Measurements from ENCODE around the gene VANGL2.
"Not testable (repeated sequence)": the region's sequence is repeated elsewhere in the genome, so short reads cannot be mapped to it uniquely, and the experiment has no call there.

The VANGL2 gene

DNA sequence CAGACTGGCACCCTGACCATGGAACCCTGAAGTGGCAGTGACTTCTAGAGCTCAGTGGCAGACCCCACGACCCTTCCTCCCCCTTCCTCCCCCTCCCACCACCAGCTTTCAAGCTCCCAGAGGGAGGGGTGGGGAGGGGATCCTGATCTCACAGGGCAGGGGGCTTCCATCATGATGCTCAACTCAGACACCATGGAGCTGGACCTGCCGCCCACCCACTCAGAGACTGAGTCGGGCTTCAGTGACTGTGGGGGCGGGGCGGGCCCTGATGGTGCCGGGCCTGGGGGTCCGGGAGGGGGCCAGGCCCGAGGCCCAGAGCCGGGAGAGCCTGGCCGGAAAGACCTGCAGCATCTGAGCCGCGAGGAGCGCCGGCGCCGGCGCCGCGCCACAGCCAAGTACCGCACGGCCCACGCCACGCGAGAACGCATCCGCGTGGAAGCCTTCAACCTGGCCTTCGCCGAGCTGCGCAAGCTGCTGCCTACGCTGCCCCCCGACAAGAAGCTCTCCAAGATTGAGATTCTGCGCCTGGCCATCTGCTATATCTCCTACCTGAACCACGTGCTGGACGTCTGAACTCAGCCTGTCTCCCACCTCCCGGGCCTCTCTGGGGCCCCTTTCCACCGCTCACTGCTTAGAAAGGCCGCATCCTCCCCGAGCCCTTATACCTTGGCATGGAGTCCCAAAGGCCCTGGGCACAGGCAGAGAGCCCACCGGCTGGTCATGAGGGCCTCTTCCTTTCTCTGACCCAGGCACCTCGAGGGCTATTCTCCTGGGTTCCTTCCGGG is 29.6 kb upstream of the VANGL2 start:
- DNase-seq (ENCODE audit: low spot score) = no peak

DNA sequence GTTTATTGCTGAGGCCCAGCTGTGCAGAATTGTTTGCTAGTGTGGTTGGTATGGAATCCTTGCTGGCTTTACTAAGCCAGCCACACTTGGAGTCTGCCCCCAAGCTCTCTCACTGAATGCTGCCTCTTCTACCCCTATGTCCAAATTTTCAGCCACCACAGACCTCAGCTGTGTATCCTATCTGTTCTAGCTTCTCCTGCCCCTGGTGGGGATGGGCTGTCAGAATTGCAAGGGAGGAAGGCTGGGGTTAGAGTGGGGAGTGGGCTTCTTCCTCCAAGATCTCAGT is 29.1 kb upstream of the VANGL2 start:
- no peak for DNase-seq (ENCODE audit: low spot score)

DNA sequence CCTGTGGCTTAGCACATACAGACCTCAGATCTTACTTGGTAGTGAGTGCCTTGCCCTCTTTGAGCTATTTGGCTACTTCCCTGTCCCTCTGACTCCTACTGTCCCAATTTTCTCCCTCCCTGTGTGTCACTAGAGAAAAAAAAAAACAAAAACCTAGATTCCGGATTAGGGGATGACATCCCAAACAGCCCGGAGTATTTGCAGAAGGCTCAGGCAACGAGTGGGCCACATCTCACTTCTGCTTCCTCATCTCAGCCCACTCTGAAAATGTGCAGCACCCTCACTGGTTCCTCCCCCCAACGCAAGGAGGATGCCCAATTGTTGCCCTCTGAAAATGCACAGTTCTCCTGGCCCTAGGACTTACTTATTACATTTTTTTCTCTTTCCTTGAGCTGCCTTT is 28.6 kb upstream of the VANGL2 start:
- DNase-seq (ENCODE audit: low spot score) = no peak

DNA sequence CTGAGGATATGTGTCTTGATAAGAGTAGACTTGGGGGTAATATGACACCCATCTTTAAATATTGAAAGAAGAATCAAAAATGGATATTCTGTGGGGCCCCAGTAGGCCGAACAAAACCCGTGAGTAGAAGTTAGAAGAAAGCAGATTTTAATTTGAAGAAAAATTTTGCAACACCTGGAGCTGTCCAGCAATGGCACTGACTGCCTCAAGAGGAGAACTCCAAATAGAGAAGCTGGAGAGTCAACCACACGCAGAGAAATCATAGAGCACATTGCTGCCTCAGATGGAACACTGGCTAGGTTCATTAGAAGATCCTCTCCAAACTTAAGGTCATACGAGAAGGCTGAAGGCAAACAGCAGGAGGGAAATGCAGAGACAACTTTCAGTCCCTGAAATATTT is 26.7 kb upstream of the VANGL2 start:
- no peak for DNase-seq (ENCODE audit: low spot score)

DNA sequence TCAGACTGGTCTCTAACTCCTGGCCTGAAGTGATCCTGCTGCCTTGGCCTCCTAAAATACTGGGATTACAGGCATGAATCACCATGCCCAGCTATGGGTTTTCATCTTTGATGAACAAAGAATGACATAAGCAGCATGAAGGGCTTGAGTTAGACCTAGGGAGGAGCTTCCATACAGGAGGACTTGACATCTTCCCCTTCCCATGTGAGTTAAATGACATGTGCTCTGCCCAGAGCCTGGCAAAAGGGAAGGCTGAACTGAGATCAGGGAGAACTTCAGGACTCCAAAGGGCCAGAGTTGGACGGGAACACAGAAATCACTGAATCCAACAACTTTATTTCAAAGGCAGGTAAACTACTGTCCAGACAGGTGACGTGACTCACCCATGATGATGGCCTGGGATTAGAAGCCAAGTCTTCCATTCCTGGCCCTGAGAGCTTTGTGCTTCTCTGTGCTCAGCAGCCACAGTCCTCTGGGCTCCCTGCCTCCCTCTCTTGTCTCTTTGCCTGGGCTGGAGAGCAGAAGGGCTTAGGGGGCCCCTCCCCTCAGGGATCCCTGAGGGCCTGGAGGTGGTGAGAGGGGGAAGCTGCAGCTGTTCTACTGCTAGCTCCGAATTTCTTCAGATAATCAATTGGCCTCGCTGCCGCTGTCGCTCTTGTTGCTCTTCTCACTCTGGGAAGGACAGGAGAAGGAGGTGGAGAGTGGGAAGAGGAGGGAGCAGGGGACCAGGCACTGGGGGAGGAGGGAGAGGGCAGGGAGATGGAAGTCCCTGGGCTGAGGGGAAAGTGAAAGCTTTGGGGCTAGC is 25.9 kb upstream of the VANGL2 start:
- no peak for DNase-seq (ENCODE audit: low spot score)

DNA sequence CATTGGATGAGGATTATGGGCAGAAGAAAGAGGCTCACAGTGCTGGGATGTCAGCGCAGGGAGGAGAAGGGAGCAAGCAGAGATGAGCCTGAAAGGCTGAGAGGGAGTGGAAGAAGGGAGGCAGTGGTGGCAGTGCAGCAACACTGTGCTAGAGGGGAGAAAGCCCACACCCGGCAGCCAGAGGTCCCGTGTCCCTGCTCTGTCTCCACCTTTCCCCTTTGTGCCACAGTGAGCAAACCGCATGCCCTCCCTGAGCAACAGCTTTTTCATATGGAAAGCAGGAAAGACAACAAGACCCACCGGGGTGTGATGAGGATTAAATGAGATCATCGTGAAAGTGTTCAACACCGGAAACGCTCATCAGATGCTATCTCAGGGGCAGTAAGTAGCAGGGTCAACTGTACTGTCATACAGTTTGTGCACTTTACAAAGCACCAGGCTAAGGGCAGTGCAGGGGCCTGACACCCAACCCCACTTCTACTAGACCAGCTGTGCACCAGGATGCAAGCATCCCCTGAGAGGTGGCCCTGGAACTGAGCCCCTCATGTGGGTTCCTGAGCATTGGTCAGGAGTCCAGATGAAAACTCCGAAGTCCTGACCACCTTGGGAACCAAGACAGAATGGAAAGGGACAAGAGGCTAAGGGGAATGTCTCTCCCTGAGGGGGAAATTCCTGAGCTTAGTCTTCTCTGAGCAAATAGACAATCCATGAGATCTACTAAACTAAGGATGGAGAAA is 24.4 kb upstream of the VANGL2 start:
- no peak for DNase-seq (ENCODE audit: low spot score)

DNA sequence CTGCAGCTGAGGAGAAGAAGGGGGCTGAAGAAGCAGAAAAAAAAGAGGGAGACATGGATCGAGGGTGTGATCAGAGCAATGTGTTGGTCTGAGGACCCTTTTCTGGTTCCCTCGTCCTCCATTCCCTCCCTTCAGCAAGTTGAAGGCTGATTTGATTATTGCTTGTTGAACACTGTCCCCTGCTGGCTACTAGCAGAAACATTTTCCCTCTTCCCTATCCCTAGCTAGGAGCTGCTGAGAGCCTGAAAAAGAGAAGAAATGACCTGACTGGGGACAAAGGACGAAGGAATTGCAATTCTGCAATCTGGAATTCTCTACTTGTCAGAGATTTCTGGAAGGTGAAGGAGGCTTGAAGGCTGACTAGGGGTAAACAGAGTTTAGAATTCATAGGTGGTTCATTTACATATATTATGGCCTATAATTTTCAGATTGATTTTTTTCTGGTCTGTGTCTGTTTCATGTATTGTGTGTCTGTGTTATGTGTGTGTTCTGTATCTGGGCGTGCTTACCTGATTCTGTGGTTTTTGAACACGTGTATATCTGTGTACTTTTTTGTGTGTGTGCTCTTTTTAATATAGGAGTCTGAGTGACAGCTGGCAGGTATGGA is 23.7 kb upstream of the VANGL2 start:
- DNase-seq (ENCODE audit: low spot score) = peak; percentile 86

DNA sequence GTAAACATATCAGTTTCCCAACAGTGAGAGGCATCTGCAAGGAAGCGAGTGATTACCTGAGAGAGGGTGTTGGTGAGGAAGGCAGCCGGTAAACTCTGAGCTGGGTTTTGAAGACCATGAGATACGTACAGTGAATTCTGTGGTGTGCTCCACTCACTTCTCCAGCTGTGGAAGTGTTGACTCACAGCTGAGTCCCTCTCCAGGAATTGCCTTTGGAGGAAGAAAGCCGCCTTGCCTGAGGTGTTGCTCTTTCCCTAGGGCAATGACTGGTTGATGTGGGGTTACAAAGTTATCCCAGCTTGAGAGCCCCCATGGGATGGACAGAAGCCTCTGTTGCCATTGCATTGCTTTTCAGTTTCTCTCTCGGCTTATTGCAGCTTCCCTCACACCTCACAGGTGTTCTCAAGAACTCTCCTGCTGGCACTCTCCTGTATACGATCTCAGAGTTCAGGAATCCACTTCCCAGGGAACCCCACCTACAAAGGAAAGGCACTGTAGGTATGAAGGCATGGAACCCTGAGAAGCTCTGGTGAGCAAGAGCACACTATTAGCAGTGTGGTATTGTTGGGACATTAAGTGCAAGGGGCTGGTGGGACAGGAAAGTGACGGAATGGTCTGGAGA is 22.7 kb upstream of the VANGL2 start:
- no peak for DNase-seq (ENCODE audit: low spot score)

DNA sequence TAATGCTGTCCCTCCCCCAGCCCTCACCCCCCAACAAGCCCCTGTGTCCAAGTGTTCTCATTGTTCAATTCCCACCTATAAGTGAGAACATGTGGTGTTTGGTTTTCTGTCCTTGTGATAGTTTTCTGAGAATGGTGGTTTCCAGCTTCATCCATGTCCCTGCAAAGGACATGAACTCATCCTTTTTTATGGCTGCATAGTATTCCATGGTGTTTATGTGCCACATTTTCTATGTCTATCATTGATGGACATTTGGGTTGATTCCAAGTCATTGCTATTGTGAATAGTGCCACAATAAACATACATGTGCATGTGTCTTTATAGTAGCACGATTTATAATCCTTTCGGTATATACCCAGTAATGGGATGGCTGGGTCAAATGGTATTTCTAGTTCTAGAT is 15.6 kb upstream of the VANGL2 start:
- DNase-seq (ENCODE audit: low spot score) = not testable (repeated sequence)

DNA sequence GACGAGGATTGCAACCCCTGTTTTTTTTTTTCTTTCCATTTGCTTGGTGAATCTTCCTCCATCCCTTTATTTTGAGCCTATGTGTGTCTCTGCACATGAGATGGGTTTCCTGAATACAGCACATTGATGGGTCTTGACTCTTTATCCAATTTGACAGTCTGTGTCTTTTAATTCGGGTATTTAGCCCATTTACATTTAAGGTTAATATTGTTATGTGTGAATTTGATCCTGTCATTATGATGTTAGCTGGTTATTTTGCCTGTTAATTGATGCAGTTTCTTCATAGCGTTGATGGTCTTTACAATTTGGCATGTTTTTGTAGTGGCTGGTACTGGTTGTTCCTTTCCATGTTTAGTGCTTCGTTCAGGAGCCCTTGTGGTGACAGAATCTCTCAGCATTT is 12.0 kb upstream of the VANGL2 start:
- DNase-seq (ENCODE audit: low spot score) = not testable (repeated sequence)

DNA sequence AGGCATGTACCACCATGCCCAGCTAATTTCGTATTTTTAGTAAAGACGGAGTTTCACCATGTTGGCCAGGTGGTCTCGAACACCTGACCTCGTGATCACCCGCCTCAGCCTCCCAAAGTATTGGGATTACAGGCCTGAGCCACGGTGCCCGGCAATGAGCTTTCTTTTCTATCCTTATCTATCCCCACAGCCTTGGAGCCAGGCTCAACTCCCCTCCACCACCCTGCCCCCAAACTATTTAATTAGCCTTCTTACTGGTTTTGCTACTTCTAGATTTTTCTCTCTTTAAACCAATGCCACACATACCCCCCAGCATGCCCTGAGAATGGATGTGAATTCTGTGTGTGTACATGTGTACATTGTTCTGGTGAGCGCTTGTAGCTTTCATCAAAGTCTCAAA is 5.7 kb upstream of the VANGL2 start:
- DNase-seq (ENCODE audit: low spot score) = no peak

DNA sequence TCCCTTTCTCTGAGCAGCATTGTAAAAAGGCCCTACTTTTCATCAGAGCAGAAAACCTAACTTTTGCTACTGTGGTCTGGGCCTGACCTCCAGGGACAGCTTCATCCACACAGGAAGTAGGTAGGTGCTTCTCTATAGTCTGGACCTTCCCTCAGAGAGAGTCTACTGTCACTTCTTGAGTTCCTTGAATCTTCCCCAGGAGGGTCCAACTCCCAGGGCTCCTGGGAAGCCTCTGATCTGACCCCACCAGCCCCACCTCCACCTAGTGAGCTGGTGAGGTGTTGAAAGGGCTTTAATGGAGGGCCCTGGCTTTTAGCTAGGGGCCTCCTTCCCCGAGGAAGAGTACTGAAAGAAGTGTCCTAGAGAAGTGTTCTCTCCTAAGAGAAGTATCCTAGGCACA is 2.7 kb upstream of the VANGL2 start:
- DNase-seq (ENCODE audit: low spot score) = no peak

DNA sequence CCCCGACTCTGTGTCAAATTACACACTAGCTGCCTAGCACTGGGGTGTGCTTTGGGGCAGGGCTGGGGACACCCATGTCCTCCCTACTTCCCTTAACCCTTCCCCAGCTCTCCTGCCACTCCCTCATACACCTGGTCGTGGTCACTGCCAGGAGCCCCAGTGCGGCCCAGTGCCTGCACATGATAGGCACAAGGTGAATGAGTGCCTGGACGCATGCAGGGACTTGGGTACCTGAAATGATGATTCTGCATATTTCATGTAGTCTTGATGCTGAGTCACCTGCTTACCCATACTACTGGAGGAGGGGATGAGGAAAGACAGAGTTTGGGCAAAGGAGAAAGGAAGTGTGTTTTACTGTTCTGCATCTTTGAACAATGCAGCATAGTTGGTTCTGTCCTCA is 1.5 kb upstream of the VANGL2 start:
- no peak for DNase-seq (ENCODE audit: low spot score)

DNA sequence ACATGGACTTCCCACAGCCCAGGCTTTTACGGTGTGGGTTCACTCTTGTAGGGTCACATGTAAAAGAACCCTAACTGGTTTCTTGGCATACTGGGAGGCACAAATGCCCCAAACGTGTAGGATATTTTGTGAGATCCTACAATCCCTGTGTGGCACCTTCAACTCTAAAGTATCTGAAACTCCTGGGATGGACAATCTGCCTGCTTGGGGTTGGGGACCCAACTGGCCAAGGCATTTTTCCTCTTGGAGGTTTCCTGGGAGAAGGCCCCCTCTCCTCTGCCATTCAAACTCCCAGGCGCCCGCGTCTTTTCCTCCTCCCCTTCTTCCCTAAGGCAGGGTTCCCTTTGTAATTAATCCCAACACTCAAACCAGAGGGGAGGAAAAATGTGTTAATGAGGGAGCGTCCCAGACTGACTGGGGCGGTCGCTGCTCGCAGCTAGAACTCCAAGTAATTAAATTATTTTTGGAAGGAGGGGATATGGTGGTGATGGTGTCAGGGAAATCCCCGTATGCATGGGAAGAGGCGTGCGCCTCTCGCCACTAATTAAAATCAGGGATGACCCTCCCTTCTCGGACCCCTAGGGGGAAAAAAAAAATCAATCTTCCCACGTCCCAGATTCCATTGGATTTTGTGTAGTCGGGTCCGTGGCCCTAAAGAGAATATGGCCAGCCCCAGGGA is 681 bp upstream of the VANGL2 start:
- no peak for DNase-seq (ENCODE audit: low spot score)

DNA sequence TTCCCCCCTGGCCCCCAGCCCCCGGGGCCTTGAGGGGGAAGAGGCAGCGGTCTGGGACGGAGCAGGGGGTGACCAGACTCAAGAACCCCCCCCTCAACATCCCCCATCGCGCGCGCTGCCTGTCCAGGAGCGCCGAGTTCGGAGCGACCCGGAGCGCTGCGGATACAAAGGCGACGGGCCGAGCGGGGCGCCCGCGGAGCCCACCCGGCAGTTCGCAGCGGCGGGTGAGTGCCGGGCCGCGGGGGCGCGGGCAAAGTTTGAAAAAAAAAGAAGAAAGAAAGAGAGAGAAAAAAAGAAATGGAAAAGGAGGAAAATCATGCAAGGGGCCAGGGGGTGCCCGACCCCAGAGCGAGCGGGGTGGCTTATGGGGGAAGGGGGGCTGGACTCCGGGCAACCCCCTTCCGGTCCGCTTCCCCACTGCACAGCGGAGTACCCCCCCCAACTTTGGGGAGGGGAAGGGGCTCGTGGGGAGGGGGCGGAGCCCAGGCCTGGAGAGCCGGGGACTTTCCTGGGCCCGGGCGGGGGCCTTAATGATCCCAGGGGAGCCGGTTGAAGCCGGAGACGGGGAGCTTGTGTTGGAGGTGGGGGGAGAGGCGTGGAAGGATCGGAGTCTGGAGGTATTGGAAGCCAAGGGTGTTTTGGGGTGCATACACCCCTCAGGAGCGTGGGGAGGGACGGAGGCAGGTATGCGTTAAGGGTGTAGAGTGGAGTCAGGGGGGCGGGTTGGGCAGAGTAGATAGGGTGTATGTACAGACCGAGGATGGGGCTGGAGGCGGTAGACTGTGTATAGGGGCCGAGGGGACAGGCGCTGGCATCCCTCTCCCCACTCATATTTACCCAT is 502 bp downstream of the VANGL2 start:
- DNase-seq (ENCODE audit: low spot score) = no peak

DNA sequence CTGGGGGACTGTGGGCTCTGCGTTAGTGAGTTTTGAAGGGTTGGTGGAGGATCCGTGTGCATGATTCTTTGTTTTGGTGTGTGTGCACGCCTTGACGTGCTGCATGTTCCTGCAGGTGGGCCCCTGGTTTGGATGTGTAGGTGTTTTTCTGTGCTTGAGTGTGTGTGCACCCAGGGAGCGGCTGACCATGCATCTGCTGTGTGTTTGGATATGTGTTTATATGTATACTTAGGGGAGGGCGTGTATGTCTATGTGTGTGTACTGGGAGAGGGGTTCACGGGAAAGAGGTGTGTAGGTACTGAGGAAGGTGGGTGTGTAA is 1.1 kb downstream of the VANGL2 start:
- no peak for DNase-seq (ENCODE audit: low spot score)

DNA sequence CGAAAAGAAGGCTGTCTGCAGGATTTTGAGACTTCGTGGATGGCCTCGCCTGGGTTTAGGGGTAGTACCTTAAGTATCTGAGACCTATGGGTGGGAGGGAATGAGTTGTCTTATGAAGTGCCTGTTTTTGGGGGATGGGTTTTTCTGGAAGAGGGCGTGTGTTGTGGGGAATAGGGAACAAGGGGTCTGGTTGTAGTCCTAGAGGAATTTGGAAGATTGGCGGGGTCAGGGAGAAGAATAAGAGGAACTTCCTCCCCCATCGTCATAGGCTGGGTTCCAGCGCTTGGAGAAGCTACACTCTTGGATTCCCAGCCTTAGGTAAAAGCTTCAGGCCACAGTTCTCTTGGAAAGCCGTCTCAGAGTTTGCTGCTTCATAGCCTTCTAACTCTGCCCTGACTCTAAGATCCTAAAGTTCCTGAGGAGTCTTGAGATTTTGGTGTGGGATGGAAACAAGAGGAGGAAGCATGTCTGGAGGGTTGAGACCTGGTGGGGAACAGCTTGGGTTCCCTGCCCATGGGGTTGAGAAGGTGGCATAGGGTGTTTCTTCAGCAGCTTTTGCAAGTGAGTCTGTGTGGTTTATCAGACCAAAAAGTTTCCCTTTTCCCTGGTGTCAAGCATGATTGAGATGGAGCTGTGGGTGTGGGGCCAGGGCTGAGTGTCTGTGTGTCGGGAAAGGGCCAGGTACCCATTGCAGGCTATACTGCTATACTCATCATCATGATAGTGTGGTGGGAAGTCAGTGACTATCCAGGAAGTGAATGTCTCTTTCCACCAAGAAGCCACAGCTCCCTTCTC is 1.8 kb downstream of the VANGL2 start:
- DNase-seq (ENCODE audit: low spot score) = no peak

DNA sequence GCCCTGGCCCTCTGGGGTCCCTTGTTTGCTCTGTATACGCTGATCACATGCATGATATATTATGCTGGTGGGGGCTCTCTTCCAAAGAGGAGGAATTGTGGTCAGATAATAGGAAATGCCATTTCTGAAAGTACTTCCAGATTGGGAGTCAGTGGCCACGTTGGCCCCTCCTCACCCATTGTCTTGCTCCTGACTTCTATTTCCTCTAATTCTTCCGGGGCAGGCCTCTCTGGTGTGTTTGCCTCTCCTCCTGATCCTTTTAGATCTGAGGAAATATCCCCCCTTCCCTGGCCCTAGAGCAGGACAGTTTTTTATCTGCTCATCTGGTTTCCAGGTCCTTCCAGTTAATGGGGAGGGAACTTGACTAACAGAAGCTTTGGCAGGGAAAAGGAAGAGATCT is 2.9 kb downstream of the VANGL2 start:
- DNase-seq (ENCODE audit: low spot score) = no peak

DNA sequence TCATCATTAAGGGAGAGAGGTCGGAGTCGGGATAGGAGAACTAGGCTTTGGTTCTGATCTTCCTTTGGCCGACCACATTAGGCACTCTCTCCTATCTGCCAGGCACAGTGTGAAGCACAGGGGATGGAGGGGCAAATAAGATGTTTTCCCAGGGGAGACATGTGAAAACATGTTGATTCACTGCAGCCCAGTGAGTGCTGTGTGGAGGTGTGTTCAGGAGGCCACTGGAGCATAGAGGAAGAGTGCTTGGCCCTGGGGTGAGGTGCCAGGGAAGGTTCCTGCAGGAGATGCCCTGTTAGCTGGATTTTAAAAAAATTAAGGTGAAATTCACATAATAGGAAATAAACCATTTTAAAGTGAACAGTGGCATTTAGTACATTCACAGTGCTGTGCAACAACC is 3.7 kb downstream of the VANGL2 start:
- DNase-seq (ENCODE audit: low spot score) = no peak

DNA sequence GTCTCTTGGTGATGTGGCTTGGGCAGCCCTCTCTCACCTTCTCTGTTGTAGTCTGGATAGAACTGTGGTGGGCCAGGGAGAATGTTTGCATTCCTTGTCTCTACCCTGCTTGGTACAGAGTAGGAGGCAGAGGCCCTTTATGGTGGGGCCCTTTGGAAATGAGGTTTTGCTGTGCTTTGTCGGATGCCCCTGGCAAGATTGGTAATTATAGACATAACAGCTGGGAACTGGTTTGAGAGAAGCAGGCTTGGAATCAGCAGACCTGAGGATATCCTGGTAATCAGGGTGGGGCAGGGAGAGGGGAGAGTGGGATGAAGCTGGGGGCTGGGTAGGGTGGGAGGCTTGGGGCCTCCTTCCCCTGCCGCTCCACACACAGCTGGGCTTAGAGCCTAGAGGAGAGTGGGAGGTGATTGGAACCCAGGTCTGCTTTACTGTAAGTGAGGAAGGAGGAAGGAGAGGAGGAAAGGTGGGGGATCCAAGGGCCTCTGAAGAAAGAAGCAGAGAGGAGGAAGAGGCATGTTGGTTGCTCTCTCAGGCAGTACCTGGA is 5.0 kb downstream of the VANGL2 start:
- DNase-seq (ENCODE audit: low spot score) = no peak

Measured in COLO829 (cell line).